ENCODE data around the gene MCF2L.

MCF2L gene

DNA sequence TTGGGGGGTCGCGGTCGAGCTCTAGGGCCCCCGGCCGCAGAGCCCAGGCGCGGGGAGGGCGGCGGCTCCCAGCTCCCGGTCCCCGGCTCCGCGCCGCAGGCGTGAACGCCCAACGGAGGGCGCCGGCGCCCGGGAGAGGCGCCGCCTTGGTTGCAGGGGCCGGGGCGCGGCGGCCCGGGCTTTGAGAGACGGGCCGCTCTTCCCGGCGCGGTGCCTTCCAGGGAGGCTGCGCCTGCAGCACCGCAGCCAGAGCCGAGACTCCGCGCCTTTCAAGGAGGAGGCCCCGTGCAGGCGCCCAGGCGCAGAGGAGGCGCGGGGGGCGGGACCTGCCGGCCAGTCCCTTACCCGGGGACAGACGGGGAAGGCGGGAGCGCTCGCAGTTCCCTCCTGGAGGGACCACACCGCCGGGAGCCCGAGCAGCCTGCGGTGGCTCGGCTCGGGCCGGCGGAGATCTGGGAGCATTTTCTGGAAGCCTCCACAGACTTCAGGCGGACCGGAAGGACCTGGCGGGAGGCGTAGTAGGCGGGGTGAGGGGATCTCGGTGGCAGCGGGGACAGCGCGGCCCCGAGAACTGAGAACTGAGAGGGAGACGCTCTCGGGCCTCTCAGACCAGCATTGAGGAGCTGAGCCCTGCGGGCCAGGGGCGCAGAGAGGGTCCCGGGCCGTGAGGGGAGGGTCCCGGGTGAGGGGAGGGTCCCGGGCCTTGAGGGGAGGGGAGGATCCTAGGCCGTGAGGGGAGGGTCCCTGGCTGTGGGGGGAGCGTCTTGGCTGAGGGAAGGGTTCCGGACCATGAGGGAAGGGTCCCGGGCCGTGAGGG lies 25.5 kb upstream of the MCF2L start:
- DNase-seq: peak; percentile 34 to 43

DNA sequence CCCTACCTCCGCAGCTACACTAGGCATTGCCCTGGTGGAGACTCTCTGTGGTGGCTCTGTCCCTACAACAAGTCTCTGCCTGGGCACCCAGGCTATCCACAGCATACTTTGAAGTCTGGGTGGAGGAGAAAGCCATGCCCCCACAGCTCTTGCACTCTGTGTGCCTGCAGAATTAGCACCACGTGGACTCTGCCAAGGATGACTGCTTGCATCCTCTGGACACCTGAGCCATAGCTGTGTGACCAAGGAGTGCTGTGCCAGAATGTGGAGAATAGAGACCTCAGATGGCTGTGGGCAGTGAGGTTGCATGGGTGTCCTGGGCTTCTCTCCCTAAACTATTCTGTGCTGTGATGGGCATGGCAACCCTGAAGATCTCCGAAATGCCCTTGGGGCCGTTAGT lies 21.2 kb upstream of the MCF2L start:
- DNase-seq: no peak

DNA sequence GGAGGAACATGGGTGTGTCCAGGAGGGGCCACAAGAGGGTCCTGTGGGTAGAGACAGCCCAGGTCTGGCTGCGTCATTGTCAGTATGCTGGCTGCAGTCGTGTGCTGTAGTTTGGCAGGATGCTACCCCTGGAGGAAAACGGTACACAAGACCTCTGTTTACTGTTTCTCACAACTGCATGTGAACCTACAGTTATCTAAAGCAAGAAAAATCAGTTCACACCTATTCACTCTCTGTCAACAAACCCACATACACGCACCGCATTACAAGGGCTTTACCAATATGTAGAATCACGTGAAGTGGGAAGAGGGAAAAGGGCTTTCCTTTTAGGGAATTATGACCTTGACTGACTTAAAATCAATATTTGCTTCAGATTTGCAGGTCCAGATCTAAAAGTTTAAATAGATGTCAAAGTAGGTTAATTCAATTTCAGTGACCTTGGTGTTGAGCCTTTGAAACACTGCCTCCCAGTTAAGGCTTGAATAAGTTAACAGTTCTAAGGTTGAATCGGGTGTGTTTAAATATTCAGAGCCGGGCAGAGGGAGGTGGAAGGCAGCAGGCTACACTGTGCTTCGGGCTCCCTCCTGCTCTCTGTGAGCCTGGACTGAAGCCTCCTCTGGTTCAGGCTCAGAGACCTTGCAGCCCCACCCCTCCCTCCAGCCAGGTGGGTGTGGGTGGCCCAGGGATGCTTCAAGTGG lies 17.2 kb upstream of the MCF2L start:
- no peak for DNase-seq

GRCh38 chr13:112952759-112953551 lies 16.1 kb upstream of the MCF2L start:
- DNase-seq: no peak

- no peak for DNase-seq
Measured at GRCh38 chr13:112953591-112954487, 15.2 kb upstream of the MCF2L start.

GRCh38 chr13:112954488-112955270 lies 14.3 kb upstream of the MCF2L start:
- DNase-seq: no peak

- DNase-seq: no peak
Measured at GRCh38 chr13:112955271-112955937, 13.6 kb upstream of the MCF2L start.

- DNase-seq: no peak
Measured at GRCh38 chr13:112955956-112956355, 13.1 kb upstream of the MCF2L start.

DNA sequence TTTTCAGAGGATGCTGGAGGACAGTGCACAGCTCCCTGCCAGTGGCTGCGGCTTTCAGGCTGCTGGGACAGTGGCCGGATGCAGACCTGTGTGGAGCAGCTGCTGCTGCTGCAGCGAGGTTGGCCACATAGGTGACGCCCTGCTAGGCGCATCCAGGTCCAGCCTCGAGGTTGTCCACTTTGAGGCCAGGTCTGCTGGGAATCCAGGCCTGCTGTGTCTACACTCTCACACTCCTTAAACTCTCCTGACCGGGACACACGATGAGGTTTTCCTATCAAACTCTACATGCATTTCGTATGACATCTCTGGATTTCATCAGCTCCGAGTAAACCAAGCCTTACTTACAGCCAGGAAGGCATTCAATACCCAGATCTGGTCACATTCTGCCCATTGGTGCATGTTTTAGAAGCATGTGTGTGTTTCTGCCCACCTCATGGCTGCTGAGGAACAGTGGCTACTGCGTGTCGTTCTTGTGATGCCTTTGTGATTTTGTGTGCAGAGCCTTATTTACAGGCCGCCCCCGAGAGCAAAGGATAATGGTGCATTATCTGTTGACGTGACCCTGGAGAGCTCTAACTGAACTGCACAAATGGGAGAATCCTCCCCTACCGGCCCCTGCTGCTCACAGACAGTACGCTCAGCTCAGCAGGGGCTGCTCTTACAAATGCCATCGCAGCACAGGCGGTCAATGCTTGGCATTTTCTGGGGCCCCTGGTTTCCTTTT lies 12.3 kb upstream of the MCF2L start:
- DNase-seq: no peak

GRCh38 chr13:112957295-112957677 lies 11.7 kb upstream of the MCF2L start:
- no peak for DNase-seq

GRCh38 chr13:112958127-112958989 lies 10.7 kb upstream of the MCF2L start:
- no peak for DNase-seq

GRCh38 chr13:112959206-112959605 lies 9.8 kb upstream of the MCF2L start:
- DNase-seq: no peak

GRCh38 chr13:112959701-112960542 lies 9.1 kb upstream of the MCF2L start:
- no peak for DNase-seq

- DNase-seq: no peak
Measured at GRCh38 chr13:112960706-112961105, 8.3 kb upstream of the MCF2L start.

DNA sequence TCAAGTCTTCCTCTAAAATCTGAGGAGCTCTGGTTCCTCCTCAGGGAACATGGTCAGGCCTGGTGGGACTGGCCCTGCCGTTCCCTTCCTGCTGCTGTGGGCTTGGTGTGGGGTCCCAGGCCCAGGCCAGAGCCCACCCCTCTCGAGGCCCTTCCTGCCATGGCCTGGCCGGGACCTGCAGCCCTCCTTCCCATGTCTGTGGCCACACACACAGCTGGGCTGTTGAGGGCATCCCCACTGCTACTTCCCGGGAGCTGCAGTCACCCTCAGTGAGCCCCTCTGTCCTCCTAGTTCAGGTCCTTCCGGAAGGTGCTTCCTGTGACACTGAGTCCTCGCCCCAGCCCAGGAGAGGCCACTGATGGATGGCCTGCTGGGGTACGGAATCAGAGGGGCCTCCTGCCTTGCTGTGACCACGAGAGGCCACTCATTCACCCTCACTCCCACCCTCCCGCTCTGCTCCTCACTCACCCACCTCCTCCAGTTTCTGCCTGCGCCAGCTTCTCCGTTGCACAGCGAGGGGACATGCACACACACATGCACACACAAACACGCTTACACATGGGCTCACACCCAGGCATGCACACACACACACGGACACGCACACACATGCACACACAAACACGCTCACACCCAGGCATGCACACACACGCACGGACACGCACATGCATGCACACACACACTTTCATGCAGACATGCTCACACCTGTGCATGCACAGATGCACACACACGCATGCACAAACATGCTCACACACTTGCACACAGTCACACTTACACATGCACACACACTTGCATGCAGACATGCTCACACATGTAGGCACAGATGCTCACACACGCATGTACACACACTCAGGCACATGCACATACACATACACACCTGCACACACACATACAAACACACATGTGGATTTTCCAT lies 7.3 kb upstream of the MCF2L start:
- DNase-seq: no peak

DNA sequence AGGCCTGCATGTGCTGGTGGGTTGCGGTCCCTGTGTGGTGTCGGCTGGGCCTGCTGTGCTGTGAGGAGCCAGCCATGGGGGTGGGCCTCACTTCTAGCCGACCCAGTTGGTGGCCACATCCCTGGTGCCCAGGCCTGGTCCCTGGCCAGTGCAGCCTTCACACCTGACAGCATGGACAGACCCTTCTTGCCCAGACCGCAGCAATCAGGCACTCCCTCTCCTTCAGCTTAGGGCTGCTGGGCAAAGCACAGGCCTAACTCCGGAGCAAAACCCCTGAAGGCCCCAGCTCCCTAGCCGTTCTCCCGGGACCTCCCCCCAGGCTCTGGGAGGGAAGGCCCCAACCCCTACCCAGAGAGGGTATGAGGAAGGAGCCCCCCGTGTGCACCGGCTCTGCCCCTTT lies 6.6 kb upstream of the MCF2L start:
- DNase-seq: no peak

GRCh38 chr13:112962911-112963625 lies 5.9 kb upstream of the MCF2L start:
- no peak for DNase-seq
